HCT116 (cell line): ENCODE results near the gene IFITM5. TPM values are rescaled to one million over a fixed set of nuclear protein-coding genes. Genes with fewer than 3 reads are reported as not detected.

Source experiments
- ATAC-seq: fragments of 200-7000 bp; cut with Tn5 transposase; 2 replicates; pipeline ENCODE4 v1.9.1; 2020; ENCODE audit warnings: mild to moderate bottlenecking, moderate library complexity
- BruUV-seq: library from RNA; stranded (reverse); fragments of 400-500 nt; replicated peaks from 2 replicates; lab custom pipeline; 2021; lab: Mats Ljungman, UMichigan
- CTCF ChIA-PET: fragments of 300-600 bp; sonication (Branson Sonifier 250); formaldehyde crosslinking; loops from one replicate; lab custom pipeline; 2021; ENCODE audit warnings: antibody characterized with exemption; lab: Charles Lee
- POLR2A ChIA-PET: fragments of 300-600, 350-600 bp; sonication (Branson Sonifier 250); formaldehyde crosslinking; loops from one replicate; lab custom pipeline; 2021; ENCODE audit warnings: antibody characterized with exemption; lab: Charles Lee
- RAD21 ChIA-PET, 2 experiments: fragments of 300-600 bp; sonication (Branson Sonifier 250); formaldehyde crosslinking; loops; one replicate each; lab custom pipeline; 2023; ENCODE audit warnings: low total read pairs in 2 of 2; ENCODE audit not compliant: uncharacterized antibody in 2 of 2, unreplicated experiment in 2 of 2, low non-redundant PET in 1 of 2; lab: Charles Lee
- DNase-seq: peaks from one replicate; pipeline ENCODE4 v3.0.0-alpha.2; 2010; ENCODE audit warnings: low read depth, low spot score
- H2AFZ ChIP-seq: fragments of 200-600 bp; shearing (Covaris generic), sonication (generic); 2 replicates; pipeline ENCODE4 v1.6.1; 2017; ENCODE audit warnings: low read depth, mixed run types, mixed read lengths, antibody characterized with exemption, low read length; ENCODE audit not compliant: poor library complexity, severe bottlenecking
- H3K27ac ChIP-seq: 2 replicates; pipeline ENCODE4 v1.5.1; 2012; ENCODE audit warnings: low read depth, low read length
- H3K27me3 ChIP-seq: fragments of 200-600 bp; sonication (generic); 2 replicates; pipeline ENCODE4 v1.6.1; 2016; ENCODE audit warnings: mixed run types, low read length, mixed read lengths; ENCODE audit not compliant: insufficient read depth
- H3K36me3 ChIP-seq, 2 experiments: fragments of 200-500 bp in 1 of 2; fragments of 200-600 bp in 1 of 2; sonication (Bioruptor generic) in 1 of 2; sonication (generic) in 1 of 2; 2 replicates each; pipeline versions ENCODE4 v1.5.1 to v1.6.1; 2014 to 2016; ENCODE audit warnings: low read length in 2 of 2, inconsistent platforms in 1 of 2, mixed read lengths in 1 of 2, mixed run types in 1 of 2; ENCODE audit not compliant: insufficient read depth in 2 of 2, control insufficient read depth in 1 of 2
- H3K4me1 ChIP-seq, 2 experiments: fragments of 200-600 bp in 1 of 2; sonication (generic) in 1 of 2; 2 replicates each; pipeline versions ENCODE4 v1.5.1 to v1.6.1; 2012 to 2017; ENCODE audit warnings: low read length in 2 of 2, inconsistent platforms in 1 of 2, mild to moderate bottlenecking in 1 of 2, mixed read lengths in 1 of 2, mixed run types in 1 of 2, moderate library complexity in 1 of 2; ENCODE audit not compliant: insufficient read depth in 2 of 2, control insufficient read depth in 1 of 2
- H3K4me2 ChIP-seq: fragments of 200-600 bp; sonication (generic); 2 replicates; pipeline ENCODE4 v1.6.1; 2017; ENCODE audit warnings: mixed run types, low read length, mixed read lengths
- H3K4me3 ChIP-seq, 2 experiments: fragments of 200-600 bp in 1 of 2; sonication (generic) in 1 of 2; replicated peaks in 1 of 2; 2 replicates each; pipeline ENCODE4 v1.5.1; 2011 to 2016; ENCODE audit warnings: low read length in 2 of 2, control low read depth in 1 of 2, low read depth in 1 of 2, mild to moderate bottlenecking in 1 of 2, mixed read lengths in 1 of 2, mixed run types in 1 of 2
- H3K79me2 ChIP-seq: fragments of 200-600 bp; sonication (generic); 2 replicates; pipeline ENCODE4 v1.6.1; 2017; ENCODE audit warnings: mild to moderate bottlenecking, mixed run types, low read length, moderate library complexity, mixed read lengths; ENCODE audit not compliant: insufficient read depth
- H3K9ac ChIP-seq: fragments of 200-600 bp; sonication (generic); 2 replicates; pipeline ENCODE4 v1.6.1; 2016; ENCODE audit warnings: low read length, mixed read lengths
- H3K9me2 ChIP-seq: fragments of 200-600 bp; sonication (generic), shearing (Covaris generic); 2 replicates; pipeline ENCODE4 v1.6.1; 2017; ENCODE audit warnings: mixed run types, mild to moderate bottlenecking, moderate library complexity; ENCODE audit not compliant: insufficient read depth
- H3K9me3 ChIP-seq, 2 experiments: fragments of 200-500 bp in 1 of 2; fragments of 200-600 bp in 1 of 2; sonication (Bioruptor generic) in 1 of 2; sonication (generic) in 1 of 2; 2 replicates each; pipeline ENCODE4 v1.6.1; 2014 to 2017; ENCODE audit warnings: low read length in 2 of 2, mixed read lengths in 2 of 2, inconsistent platforms in 1 of 2, low read depth in 1 of 2, mild to moderate bottlenecking in 1 of 2, mixed run types in 1 of 2, moderate library complexity in 1 of 2; ENCODE audit not compliant: control insufficient read depth in 1 of 2, insufficient read depth in 1 of 2
- H4K20me1 ChIP-seq: fragments of 200-600 bp; sonication (generic), shearing (Covaris generic); 2 replicates; pipeline ENCODE4 v1.6.1; 2017; ENCODE audit warnings: mixed run types, mild to moderate bottlenecking, moderate library complexity; ENCODE audit not compliant: insufficient read depth
- FOSL1 ChIP-seq: IDR thresholded peaks from 2 replicates; pipeline ENCODE4 v1.6.1; 2012; ENCODE audit warnings: low read depth
- SIN3A ChIP-seq: IDR thresholded peaks from 2 replicates; pipeline ENCODE4 v1.6.1; 2012; ENCODE audit warnings: low read depth
- TCF7L2 ChIP-seq: IDR thresholded peaks from 2 replicates; pipeline ENCODE4 v1.7.0; 2011; ENCODE audit warnings: borderline replicate concordance, inconsistent platforms; ENCODE audit not compliant: insufficient read depth, insufficient read length; ENCODE audit errors: extremely low read depth
- ZFX ChIP-seq: fragments of 450-650 bp; IDR thresholded peaks from 2 replicates; pipeline ENCODE4 v1.6.1; 2017
- intact Hi-C: fragments of 100-400 bp; cut with micrococcal nuclease; formaldehyde crosslinking; loops from 2 replicates; pipeline ENCODE4 v1.10.0; 2022
- total RNA-seq: library from RNA; stranded (reverse); gene quantifications from one replicate; pipeline ENCODE4 v1.2.1, GENCODE V29; 2021; ENCODE audit not compliant: unreplicated experiment
- TF ChIP-seq, protein P1 (sequence below): IDR thresholded peaks from 2 replicates; pipeline ENCODE4 v1.6.1; 2012

Gene IFITM5
- total RNA-seq, 1 experiment from 2014 or later = not detected

DNA sequence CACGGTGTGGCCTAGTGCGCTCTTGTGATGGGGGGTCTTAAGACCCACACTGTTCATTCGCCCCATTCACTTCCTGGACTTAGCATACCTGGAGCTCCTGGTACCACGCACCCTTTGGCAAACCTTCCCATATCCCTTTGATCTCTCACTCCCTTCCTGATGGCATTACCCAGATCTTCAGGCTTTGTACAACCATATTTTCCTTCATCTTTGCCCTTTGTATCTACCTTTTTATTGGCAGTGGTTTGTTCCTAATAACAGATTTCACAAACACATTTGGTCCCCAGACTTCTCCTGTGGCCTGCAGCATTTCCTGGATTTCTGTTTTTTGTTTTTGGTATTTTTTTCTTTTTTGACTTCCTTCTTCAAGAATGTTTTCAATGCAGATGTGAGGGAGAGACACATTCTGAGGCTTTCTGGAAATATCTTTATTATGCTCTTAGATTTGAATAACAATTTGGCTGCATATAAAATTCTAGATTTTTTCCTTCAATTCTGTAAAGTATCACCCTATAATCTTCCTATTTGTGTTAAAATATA lies 37.4 kb upstream of the IFITM5 start:
- H3K9ac ChIP-seq = no peak overlapping the region
- H3K79me2 ChIP-seq = no peaks in the 10 kb centered on the region
- no peak for TF ChIP-seq ZFX
- TF ChIP-seq TCF7L2 = no peak
- TF ChIP-seq, protein P1, sequence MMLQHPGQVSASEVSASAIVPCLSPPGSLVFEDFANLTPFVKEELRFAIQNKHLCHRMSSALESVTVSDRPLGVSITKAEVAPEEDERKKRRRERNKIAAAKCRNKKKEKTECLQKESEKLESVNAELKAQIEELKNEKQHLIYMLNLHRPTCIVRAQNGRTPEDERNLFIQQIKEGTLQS = no peak
- TF ChIP-seq, all 23 proteins: peak for 0
- ChIA-PET RAD21 (no interaction called here), CTCF (no interaction called here), POLR2A (no interaction called here)
- BruUV-seq = no TSS peak
- no peaks in the 10 kb centered on the region for H3K36me3 ChIP-seq
- no peaks in the 10 kb centered on the region for H3K27me3 ChIP-seq
- no peak overlapping the region for H3K4me2 ChIP-seq
- intact Hi-C loops = no loop called here
- no peaks in the 10 kb centered on the region for H3K4me1 ChIP-seq
- H3K27ac ChIP-seq = no peak overlapping the region
- H4K20me1 ChIP-seq = no peaks in the 10 kb centered on the region
- ATAC-seq = no peak
- DNase-seq = no peak
- no peak overlapping the region for H3K4me3 ChIP-seq
- H2AFZ ChIP-seq = no peak overlapping the region
- H3K9me3 ChIP-seq = no peaks in the 10 kb centered on the region; a peak in 1 of 4 replicates
- H3K9me2 ChIP-seq = no peaks in the 10 kb centered on the region

DNA sequence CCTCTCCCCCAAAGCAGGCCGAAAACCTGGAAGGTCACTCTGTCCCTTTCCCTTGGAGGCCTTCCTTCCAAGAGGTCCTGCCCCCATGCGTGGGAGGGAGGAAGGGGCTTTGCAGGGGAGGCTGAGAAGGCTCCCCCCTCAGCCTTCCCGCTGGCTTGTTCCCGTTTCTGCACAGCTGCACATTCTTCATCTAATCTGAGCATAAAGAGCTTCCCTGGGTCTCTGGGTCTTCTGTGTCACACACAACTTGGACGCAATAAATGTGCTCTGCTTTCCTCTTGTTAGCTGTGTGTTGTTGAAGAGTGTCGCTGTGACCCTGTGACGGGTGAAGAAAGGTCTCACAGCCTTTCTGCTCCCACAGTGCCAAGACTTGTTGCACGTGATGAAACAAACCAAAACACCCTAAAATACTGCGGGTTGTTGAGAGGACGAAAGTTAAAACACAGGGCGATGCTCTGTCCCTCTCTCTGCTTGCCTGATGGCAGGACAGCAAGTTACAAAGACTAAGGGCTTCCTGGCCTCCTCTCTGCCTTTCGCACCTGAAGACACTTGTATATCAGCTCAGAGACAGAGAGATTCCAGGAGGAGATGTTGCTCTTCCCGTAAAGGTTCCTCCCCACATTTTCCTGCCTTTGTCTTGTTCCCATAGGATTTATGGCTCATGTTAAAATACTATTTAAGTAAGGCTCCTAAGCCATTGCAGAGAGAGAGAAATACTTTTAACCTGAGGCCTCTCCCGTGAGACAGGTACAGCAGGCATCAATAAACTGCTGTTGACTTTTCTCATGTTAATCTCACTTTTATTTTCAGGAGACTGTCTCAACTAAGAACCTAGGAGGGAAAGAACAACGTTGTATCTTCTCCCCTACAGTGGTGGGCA lies 36.7 kb upstream of the IFITM5 start:
- ATAC-seq = no peak
- no TSS peak for BruUV-seq
- ChIA-PET CTCF (no interaction called here), POLR2A (no interaction called here), RAD21 (no interaction called here)
- no peak for DNase-seq
- no peak overlapping the region for H3K4me2 ChIP-seq
- TF ChIP-seq FOSL1 (no peak), SIN3A (no peak)
- intact Hi-C loops = no loop called here
- no peaks in the 10 kb centered on the region for H4K20me1 ChIP-seq
- no peak overlapping the region for H3K4me3 ChIP-seq
- H3K9me2 ChIP-seq = no peaks in the 10 kb centered on the region
- H3K79me2 ChIP-seq = no peaks in the 10 kb centered on the region
- no peak overlapping the region for H3K9ac ChIP-seq
- no peaks in the 10 kb centered on the region for H3K27me3 ChIP-seq
- H3K27ac ChIP-seq = no peak overlapping the region
- no peaks in the 10 kb centered on the region for H3K36me3 ChIP-seq
- H2AFZ ChIP-seq = no peak overlapping the region
- H3K4me1 ChIP-seq = no peaks in the 10 kb centered on the region
- H3K9me3 ChIP-seq = no peaks in the 10 kb centered on the region; a peak in 1 of 4 replicates
